Activated CD4-positive, CD25-positive, alpha-beta regulatory T cell treated with anti-CD3 and anti-CD28 coated beads, Interleukin-2, amount 50 U/mL, for 72 hours (primary cell): ENCODE data around the gene MYOM3.

Experiments used
- DNase-seq: peaks from one replicate; pipeline ENCODE4 v3.0.0; 2021

MYOM3 gene

DNA sequence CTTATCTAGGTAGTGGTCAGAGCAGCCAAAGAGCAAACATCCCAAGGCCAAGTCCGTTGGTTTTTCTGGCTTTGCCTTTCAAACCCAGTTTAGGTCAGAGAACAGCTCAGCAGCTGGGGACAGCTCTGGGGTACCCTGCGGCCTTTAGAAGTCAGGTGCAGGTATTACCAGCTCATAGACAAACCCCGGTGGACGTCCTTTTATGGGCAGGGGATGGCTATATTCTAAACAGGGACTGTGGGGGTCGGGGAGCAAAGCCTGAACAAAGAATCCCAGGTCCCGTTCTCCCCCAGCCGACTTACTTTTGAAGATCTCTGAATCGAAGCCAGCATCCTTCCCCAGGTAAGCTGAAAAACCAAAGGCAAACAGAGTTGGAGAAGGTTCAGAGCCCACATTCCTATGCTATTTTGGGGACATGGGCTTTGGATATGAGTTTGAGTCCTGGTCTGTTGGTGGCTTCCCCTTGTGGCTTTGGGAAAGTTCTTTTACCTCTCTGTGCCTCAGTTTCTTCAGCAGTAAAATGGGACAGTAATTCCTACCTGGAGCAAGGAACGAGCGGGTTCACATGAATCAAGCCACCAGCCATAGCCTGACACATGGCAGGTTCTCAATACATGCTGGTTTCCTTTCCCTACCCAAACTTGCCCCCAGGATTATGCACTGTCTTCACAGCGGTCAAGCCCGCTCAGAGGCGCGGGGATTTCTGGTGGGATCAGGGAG is 16.6 kb downstream of the MYOM3 start:
- DNase-seq = no peak

DNA sequence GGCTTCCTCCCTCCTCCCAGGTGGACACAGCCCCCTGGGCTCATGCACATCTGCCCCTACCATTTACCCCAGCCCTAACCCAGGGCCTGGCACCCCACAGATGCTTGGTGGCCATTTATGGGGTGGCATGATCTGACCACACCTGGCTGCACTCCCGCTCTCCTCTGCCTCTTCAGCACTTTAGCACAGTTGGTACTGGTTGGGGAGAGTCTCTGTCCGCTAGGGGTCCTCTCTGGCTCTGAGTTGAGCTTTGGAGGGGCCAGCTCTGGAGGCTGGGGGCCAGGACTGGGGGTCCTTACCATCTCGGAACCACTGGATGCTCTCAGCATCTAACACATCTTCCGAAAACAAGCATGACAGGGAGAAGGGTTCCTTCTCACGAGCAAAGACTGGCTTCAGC is 17.4 kb downstream of the MYOM3 start:
- no peak for DNase-seq

DNA sequence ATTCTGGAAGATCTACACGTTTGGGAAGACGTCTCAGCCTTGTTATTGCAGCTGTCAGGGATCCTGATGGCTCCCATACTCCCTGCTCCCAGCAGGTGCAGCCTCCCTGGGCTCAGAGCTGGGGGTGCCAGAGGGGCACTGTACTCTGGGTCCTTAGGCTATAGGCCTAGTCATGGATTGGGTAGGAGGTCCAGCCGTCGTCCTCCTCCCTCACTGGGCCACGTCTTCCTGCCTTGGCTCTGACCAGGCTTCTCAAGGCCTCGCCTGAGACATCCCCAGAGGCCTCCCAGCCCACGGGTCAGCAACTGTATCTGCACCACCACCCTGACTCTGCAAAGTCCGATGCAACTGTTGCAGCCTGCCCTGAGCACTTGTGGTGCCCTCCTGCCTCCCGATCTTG is 18.2 kb downstream of the MYOM3 start:
- DNase-seq = no peak

DNA sequence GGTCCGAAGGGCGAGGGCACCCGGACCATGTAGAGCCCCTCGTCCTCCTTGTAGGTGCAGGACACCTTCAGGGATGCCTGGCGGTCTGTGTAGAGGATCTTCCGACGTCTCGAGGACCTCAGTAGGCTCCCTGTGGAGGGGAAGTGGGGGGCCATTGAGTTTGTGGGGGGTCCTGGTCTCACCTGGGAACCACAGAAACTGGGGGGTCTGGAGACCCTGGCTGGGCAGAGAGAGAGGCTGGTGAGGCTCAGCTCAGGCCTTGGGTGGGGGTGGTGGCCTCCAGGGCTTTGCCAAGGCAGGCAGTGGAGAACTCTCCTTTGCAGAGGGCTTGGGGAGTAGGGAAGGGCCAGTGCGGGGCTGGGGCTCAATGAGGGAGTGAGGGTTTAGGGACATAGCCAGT is 19.0 kb downstream of the MYOM3 start:
- no peak for DNase-seq

DNA sequence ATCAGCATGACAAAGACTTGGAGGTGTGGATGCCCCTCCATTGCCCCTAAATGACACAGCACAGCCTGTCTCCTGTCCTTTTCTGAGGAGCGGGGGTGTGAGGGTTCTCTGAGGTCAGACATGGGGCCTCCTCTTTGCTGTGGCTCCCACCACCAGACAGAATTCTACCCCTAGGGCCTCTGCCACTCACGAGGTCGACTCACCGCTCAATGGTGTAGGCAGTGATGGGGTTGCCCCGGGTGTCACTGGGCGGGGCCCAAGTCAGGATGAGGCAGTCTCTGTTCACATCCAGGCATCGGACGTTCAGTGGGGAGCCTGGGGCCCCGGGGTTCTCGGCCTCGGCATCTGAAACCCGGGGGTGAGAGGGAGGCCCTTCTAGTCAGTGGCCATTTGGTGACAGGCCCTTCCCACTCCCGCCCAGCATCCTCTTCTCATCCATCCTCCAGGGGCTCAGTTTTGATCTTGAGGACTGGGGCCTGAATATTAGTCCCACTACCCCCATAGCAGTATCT is 19.9 kb downstream of the MYOM3 start:
- no peak for DNase-seq

DNA sequence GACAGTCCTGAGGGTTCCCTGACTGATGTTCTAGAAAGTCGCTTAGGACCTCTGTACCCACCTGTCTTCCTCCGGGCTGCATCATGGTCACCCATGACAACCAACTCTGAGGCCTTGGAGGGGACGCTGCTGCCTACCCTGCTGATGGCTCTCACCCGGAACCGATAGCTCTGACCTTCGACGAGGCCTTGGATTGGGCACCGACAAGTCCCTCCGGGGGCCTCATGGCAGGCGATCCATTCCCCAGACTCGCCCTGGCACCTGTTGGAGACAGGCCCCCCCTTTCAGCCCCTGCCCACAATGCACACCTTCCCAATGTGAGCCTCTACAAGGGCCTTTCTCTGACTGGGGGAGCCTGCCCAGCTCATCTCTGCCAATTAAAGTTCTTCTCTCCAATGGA is 21.2 kb downstream of the MYOM3 start:
- no peak for DNase-seq

DNA sequence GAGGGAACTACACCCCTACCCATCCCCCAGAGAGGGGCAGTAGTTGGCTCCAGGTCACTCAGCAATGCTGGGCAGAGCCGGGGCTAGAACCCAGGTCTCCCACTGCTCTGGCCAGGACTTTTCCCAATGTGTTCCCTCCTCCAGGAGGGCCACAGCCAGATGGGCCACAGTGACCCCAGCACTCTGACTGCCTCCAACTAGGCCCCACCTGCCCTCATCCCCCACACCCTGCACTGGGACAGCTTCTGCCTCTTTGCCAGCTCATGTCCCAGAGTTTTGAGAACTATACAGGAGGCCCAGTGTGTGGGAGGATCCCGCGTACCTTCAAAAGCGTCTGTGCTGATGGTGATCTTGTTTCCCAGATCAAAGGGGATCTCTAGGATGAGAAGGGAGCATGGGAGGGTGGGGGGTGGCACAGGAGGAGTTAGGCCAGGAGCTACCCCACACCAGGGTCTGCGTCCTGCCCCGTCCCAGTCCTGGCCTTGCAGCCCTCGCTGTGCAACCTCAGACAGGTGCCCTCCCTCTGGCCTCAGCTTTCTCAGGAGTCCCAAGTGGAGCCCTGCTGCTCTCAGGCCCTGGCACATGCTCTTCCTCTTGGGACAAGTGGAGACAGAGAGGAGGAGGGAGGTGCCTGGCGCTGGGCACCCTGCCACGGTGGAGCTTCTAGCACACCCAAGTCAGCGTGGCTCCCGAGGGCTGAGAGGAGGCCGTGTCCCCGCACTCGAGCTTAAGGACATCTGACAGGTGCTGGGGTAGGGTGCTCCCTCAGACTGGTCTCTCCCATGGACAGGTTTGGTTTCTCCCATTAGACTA is 22.0 kb downstream of the MYOM3 start:
- no peak for DNase-seq

DNA sequence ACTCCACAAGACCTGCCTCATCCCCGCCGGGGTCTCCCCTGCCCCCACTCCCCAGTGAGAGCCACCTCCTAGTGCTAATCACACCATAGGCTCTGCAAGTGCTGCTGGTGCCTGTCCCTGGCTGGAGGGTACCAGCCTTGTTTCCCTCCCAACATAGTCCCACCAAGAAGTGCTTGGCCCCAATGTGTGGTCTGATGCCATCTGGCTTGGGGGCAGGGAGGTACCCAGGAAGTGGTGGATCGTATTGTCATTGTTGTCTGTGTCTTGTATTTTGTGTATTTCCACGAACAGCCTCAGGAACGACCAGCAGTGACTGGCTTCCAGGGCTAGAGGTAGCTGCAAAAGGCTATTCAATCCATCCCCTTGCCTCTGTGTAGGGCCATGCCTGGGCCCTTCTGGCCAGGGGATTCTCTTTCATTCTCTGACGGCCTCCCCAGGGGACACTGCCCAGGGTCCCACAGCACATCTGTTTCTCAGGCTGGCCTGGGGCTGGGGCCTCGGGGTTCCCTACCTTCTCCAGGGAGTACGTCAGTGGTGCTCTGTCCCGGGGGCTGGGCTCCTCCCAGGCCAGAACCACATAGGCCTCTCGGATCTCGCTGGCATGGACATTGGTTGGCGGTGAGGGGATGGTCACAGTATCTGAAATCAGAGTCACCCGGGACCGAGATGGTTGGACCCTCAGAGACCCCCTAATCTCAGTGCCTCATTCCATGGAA is 22.8 kb downstream of the MYOM3 start:
- no peak for DNase-seq

DNA sequence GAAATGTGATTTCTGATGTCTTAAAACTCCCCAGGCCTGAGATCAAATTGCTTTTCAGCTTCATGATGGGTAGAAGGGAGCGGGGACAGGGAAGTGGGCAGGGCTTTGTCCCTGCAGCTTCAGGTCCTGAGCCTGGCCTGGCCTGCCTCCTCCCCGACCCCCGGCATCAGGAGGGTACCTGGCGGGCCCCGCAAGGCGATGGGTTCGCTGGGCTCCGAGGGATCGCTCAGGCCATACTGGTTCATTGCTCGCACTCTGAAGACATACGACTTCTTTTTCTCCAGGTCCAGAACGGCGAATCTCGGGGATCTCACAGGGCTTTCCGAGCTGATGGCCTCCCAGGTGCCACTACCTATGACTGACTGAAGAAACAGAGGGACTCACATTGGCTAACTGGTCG is 25.5 kb downstream of the MYOM3 start:
- DNase-seq = no peak

DNA sequence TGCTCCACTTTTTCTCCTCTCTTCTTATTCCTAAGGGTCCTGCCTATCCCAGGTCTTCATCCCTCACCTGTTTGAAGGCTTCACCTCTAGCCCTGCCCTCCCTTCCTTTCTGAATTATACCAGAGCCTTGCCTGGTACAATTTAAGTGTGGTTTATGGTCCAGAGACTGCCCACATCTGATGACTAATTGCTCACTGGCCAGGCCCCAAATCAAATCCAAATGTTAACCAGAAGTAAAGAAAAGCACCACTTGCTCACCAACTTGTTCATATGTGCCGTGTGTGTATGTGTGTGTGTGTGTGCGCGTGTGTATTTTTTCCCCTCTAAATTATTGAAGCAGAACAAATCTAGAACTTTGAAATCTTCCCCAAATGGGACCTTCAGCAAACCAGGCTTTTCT is 26.4 kb downstream of the MYOM3 start:
- no peak for DNase-seq

DNA sequence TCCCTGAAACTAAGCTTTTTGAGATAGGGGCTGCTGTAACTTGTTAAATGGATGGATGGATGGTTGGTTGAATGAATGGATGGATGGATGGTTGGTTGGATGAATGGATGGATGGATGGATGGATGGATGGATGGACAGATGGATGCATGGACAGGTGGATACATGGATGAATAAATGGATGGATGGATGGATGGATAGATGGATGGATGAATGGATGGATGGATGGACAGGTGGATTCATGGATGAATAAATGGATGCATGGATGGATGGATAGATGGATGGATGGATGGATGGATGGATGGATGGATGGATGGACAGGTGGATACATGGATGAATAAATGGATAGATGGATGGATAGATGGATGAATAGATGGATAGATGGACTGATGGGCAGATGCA is 26.9 kb downstream of the MYOM3 start:
- DNase-seq = no peak

DNA sequence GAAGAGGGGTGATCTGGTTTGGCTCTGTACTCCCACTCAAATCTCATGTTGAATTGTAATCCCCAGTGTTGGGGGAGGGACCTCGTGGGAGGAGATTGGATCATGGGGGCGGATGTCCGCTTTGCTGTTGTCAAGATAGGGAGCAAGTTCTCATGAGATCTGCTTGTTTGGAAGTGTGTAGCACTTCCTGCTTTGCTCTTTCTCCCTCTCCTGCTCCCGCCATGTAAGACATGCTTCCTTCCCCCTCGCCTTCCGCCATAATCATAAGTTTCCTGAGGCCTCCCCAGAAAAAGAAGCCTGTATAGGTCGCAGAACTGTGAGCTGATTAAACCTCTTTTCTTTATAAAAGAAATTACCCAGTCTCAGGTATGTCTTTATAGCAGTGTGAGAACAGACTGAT is 27.9 kb downstream of the MYOM3 start:
- DNase-seq = no peak

DNA sequence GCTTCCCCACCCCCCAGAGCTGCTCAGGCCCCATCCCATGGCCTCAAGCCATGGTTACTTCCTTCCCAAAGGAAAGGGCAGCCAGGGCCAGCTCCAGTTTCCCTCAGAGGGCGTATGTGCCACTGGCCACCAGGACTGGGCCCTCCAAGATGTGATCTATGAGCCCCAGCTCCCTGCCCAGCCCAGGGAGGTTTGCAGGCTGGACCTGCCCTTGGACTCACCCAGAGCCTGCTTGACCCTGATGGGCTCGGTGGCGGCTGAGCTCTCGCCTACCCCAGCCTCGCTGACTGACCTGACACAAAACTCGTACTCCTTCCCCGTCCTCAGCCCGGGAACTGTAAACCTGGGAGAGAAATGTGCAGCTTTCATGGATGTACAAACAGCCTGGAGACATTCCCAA is 29.6 kb downstream of the MYOM3 start:
- no peak for DNase-seq

DNA sequence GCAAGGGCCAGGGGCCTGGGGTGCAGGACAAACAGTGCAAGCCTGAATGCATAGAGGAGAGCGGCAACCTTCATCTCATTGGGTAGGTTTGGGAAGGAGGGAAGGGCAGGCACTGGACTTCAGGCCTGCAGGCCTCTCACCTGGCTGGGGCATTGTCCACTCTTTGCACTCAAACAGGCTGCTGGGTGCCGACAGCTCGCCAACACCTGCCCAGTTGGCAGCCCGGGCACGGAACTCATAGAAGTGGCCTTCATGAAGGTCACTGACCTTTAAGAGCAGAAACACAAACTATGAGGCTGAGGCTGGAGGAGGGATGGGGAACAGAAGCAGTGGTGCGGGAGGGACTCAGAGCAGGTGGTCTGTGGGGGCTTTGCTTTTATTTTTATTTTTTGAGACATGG is 30.7 kb downstream of the MYOM3 start:
- DNase-seq = no peak

DNA sequence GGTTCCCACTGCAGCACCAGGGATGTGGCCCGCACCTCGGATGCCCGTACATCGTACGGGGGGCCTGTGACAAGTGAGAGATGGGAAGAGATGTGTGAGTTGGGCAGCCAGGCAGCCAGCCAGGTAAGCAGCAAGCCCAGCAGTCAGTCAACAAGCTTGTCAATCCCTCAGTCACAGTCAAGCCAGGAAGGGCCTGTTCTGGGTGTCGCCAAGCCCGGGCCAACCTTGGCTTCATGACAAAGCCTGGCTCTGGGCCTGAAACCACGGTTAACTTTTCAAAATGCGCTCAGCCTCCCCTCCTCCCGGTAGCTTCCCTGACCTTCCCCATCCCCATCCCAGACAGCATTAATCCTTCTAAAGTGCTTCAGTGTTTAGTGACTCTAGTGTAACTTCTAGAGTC is 31.8 kb downstream of the MYOM3 start:
- no peak for DNase-seq

DNA sequence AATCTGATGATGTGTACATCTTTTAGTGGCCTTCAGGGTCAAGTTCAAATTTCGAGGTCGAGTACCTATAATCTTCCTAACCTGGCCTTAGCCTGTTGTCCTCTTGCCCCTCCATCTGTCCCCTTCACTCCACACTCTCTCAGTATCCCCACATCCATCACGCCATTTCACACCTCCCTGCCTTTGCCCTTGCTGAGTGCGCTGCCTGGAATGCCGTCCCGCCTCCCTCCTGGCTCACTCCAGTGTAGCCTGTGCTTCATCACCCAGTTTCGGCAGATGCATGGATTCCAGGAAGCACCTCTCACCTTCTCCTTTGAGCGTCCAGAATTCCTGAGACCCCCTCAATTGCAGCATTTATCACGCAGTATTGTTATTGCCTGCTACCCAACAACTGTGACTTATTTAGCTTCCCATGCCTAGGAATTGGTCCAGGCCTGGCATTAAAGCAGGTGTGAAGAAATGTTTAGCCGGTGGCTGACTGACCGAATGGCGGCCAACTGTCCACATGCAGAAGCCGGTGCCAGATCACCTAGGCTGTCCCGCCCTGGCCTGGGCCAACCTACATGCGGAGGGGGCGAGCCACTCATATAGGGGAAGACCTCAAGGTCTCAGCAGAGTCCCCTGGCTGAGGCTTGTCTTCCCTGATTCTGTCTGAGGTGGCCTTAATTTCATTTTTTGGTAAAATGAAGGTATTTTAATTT is 34.5 kb downstream of the MYOM3 start:
- no peak for DNase-seq

DNA sequence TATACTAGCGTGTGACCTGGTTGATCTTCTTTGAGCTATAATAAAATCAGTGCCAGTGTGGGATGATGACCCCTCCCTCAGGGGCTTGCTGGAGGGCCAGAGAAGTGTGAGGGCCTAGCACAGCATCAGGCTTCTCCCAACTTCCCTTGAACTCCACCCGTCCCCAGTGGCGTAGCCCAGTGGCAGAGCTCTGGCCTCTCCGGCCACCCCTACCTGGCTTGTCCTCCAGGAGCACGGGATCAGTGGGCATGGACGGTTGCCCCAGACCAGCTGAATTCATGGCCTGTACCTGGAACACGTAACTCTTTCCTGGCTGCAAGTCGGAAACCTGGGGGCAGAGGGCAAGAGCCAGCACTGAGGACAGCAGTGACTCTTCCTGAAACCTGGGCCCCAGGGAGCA is 36.0 kb downstream of the MYOM3 start:
- no peak for DNase-seq

DNA sequence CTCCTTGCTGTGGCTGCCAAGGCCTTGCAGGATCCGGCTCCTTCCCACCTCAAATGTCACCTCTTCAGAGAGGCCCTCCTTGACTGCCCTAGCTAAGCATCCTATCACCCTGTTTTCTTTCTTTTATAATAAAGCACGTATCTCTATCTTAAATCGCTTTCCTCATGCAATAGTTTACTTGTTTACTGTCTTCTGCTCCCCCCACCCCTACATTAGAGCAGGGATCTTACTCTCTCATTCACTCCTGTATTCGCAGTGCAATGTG is 36.4 kb downstream of the MYOM3 start:
- DNase-seq = no peak

DNA sequence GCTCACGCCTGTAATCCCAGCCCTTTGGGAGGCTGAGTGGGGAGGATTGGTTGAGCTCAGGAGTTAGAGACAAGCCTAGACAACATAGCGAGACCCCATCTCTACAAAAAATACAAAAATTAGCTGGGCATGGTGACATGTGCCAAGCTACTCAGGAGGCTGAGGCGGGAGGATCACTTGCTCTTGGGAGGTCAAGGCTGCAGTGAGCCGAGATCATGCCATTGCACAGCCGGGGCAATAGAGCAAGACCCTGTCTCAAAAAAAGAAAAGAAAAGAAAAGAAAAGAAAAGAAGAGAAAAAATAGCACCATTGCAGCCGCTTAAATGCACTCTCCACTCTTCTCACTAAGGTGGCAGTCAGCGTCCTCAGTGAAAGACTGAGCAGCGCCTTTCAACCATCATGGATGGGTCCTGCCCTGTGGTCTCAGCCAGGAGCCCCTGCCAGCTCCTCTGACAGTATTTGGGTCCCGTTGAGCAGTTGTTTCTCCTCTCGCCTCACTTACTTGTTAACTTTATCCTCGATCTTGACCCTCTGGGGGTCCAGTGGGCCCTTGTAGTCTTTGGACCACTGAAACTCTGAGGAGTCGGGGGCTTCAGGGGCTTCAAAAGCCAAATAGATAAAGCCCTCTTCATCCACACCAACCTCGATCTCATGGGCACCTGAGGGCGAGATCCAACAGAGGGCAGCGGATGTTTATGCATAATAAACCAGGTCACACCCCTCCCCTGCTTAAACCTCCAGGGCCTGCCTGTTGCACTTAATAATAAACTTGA is 36.9 kb downstream of the MYOM3 start:
- no peak for DNase-seq

DNA sequence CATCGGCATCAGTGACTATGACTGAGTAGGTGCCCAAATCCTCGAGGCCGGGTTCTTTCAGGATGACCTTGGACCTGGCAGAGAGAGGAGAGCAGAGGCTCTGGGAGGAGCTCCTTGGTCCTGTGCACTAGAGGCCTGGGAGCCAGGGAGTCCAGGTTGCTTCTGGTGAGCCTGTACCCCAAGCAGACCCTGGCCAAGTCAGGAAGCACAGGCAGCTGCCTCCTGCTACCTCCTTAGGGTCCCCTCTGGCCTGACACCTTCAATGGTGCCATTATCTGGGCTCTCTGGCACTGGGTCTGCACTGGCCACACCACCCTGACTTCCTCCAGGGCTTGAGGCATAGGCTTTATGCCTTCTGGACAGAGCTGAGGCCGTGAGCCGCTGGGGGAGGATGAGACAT is 37.7 kb downstream of the MYOM3 start:
- no peak for DNase-seq

DNA sequence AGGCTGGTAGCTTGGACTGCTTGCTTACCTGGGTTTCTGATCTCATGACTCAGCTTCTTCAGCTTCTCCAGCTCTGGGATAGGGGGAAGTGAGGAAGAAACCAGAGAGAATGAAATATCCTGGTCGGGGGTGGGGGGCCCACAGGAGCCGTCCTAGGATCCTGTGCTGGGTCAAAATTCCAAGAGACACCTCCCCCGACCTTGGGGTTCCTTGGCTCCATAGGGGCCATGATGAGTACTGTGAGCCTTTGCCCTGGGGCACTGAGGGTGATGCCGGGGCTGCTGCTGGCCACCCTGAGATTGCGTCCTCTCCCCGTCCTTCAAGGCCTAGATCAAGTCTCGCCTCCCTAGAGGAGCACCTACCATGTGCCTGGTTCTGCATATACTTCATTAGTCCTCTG is 40.0 kb downstream of the MYOM3 start:
- DNase-seq = no peak

DNA sequence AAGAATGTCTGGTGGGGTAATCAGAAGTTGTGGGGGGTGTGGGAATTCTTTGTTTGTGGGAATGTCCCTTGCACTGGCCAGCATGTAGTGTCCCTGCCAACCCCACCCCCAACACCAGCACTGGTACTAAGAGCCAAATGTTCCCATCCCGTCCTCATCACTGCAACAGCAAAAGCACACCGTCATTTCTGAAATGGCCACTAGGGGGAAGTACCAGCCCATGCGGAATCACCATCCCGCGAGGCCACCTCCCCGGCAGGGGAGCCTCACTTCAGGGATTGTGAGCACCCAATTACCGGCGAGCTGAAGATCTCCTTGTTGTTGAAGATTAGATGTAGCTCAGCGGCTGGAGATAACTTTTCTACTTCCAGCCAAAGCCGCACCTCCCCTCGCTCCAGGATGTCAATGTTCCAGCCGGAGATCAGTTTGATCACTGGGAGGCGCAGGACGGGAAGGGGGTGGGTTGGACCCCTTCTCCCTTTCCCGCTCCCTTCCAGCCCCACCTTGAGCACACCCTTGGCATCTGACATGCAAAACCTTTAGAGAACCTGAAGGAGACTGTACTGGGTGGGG is 41.0 kb downstream of the MYOM3 start:
- peak; percentile 67 for DNase-seq
